A549 (cell line): ENCODE measurements around the gene KCTD15. TPM values are rescaled to one million over a fixed set of nuclear protein-coding genes. Genes with fewer than 3 reads are reported as not detected.

ENCODE experiments used
- ATAC-seq, 2 experiments: fragments of 200-7000 bp in 1 of 2; fragments of >200 bp in 1 of 2; cut with Nextera tagmentation in 1 of 2; cut with Tn5 transposase in 1 of 2; 3 replicates each; pipeline versions ENCODE4 v1.8.0 to v1.9.1; 2018 to 2020; ENCODE audit warnings: mild to moderate bottlenecking in 1 of 2, moderate library complexity in 1 of 2
- CTCF ChIA-PET: fragments of 300-600 bp; sonication (Branson Sonifier 250); formaldehyde crosslinking; extraction: SDS; loops from one replicate; lab custom pipeline; 2021; ENCODE audit warnings: antibody characterized with exemption, inconsistent platforms; lab: Yijun Ruan, JAX
- POLR2A ChIA-PET: fragments of 350-600 bp; formaldehyde crosslinking; extraction: SDS; loops from one replicate; lab custom pipeline; 2021; ENCODE audit warnings: antibody characterized with exemption, inconsistent platforms; lab: Yijun Ruan, JAX
- DNase-seq, 2 experiments: peaks; one replicate each; pipeline versions ENCODE4 v3.0.0 to v3.0.0-alpha.2; 2011 to 2016; ENCODE audit warnings: low read depth in 1 of 2, low spot score in 1 of 2
- FAIRE-seq: peaks from 2 replicates; lab custom pipeline; 2011; peaks lifted over from hg19 to GRCh38; lab: Jason Lieb, UNC
- H3K27ac ChIP-seq, 2 experiments: fragments of >200 bp; sonication (Bioruptor Twin); formaldehyde crosslinking; 3 replicates each; pipeline ENCODE4 v1.5.1; 2016 to 2017
- H3K4me1 ChIP-seq: fragments of >200 bp; sonication (Bioruptor Twin); formaldehyde crosslinking; 3 replicates; pipeline ENCODE4 v1.6.1; 2016
- H3K4me2 ChIP-seq: fragments of >200 bp; sonication (Bioruptor Twin); formaldehyde crosslinking; 3 replicates; pipeline ENCODE4 v1.6.1; 2016
- H3K4me3 ChIP-seq: fragments of >200 bp; sonication (Bioruptor Twin); formaldehyde crosslinking; 3 replicates; pipeline ENCODE4 v1.5.1; 2016
- H3K9me3 ChIP-seq: fragments of >200 bp; sonication (Bioruptor Twin); formaldehyde crosslinking; 3 replicates; pipeline ENCODE4 v1.6.1; 2016
- BHLHE40 ChIP-seq: IDR thresholded peaks from 2 replicates; pipeline ENCODE4 v1.6.1; 2012; ENCODE audit warnings: low read depth, low read length, inconsistent platforms
- CEBPB ChIP-seq, 2 experiments: fragments of >200 bp in 1 of 2; sonication (Bioruptor Twin) in 1 of 2; formaldehyde crosslinking in 1 of 2; IDR thresholded peaks; 2 replicates each; pipeline ENCODE4 v1.6.1; 2012 to 2016
- CTCF ChIP-seq: fragments of >200 bp; sonication (Bioruptor Twin); formaldehyde crosslinking; IDR thresholded peaks from 3 replicates; pipeline ENCODE4 v1.5.1; 2016
- E2F6 ChIP-seq: IDR thresholded peaks from 2 replicates; pipeline ENCODE4 v1.6.1; 2012; ENCODE audit warnings: low read depth, borderline replicate concordance
- EHF ChIP-seq: fragments of 250-450 bp; sonication (Bioruptor Pico); IDR thresholded peaks from 2 replicates; pipeline ENCODE4 v1.5.0; 2020; ENCODE audit warnings: mild to moderate bottlenecking
- EP300 ChIP-seq, 2 experiments: fragments of >200 bp; sonication (Bioruptor Twin); formaldehyde crosslinking; IDR thresholded peaks; 2 replicates in 1 of 2; 3 replicates in 1 of 2; pipeline ENCODE4 v1.6.1; 2016 to 2017
- FOXS1 ChIP-seq: fragments of 250-450 bp; sonication (Bioruptor Pico); IDR thresholded peaks from 2 replicates; pipeline ENCODE4 v1.5.0; 2020; ENCODE audit warnings: mild to moderate bottlenecking, moderate library complexity
- GATA3 ChIP-seq: IDR thresholded peaks from 2 replicates; pipeline ENCODE4 v1.6.1; 2012; ENCODE audit warnings: borderline replicate concordance
- HMGXB4 ChIP-seq: fragments of 250-450 bp; sonication (Bioruptor Pico); IDR thresholded peaks from 2 replicates; pipeline ENCODE4 v1.5.0; 2021; ENCODE audit warnings: mild to moderate bottlenecking, moderate library complexity, borderline replicate concordance
- JUN ChIP-seq, 2 experiments: fragments of >200 bp; sonication (Bioruptor Twin); formaldehyde crosslinking; IDR thresholded peaks; 2 replicates in 1 of 2; 3 replicates in 1 of 2; pipeline ENCODE4 v1.6.1; 2016 to 2017
- MAZ ChIP-seq: fragments of 150-350 bp; IDR thresholded peaks from 2 replicates; pipeline ENCODE4 v1.6.1; 2014; ENCODE audit warnings: antibody characterized with exemption, low read depth, low read length, borderline replicate concordance
- MYC ChIP-seq: IDR thresholded peaks from 2 replicates; pipeline ENCODE4 v1.6.1; 2012; ENCODE audit warnings: mild to moderate bottlenecking, inconsistent platforms, low read length, improper control_type of control experiment, borderline replicate concordance
- NPAS2 ChIP-seq: fragments of 250-450 bp; sonication (Bioruptor Pico); IDR thresholded peaks from 2 replicates; pipeline ENCODE4 v1.8.0; 2022; ENCODE audit warnings: mild to moderate bottlenecking, moderate library complexity, borderline replicate concordance
- NR3C1 ChIP-seq: fragments of >200 bp; sonication (Bioruptor Twin); formaldehyde crosslinking; IDR thresholded peaks from 3 replicates; pipeline ENCODE4 v1.6.1; 2017
- PBX3 ChIP-seq: IDR thresholded peaks from 2 replicates; pipeline ENCODE4 v1.6.1; 2012
- POLR2AphosphoS2 ChIP-seq: conservative IDR thresholded peaks from 2 replicates; pipeline ENCODE4 v1.6.1; 2012; ENCODE audit warnings: low read length, improper control_type of control experiment, inconsistent platforms
- RAD21 ChIP-seq, 2 experiments: fragments of >200 bp in 1 of 2; sonication (Bioruptor Twin) in 1 of 2; formaldehyde crosslinking in 1 of 2; IDR thresholded peaks in 1 of 2; conservative IDR thresholded peaks in 1 of 2; 2 replicates in 1 of 2; 3 replicates in 1 of 2; pipeline ENCODE4 v1.6.1; 2012 to 2018; ENCODE audit warnings: inconsistent platforms in 1 of 2
- RARB ChIP-seq: fragments of 250-450 bp; sonication (Bioruptor Pico); IDR thresholded peaks from 2 replicates; pipeline ENCODE4 v1.8.0; 2021; ENCODE audit warnings: mild to moderate bottlenecking, moderate library complexity
- RFX5 ChIP-seq: fragments of 450-650 bp; IDR thresholded peaks from 2 replicates; pipeline ENCODE4 v1.7.1; 2014; ENCODE audit warnings: antibody characterized with exemption, mild to moderate bottlenecking, moderate library complexity
- SMC3 ChIP-seq: fragments of >200 bp; sonication (Bioruptor Twin); formaldehyde crosslinking; IDR thresholded peaks from 3 replicates; pipeline ENCODE4 v1.6.1; 2018; ENCODE audit warnings: inconsistent platforms
- SREBF2 ChIP-seq: fragments of 450-650 bp; IDR thresholded peaks from 2 replicates; pipeline ENCODE4 v1.6.1; 2014; ENCODE audit warnings: mild to moderate bottlenecking, moderate library complexity
- TFCP2L1 ChIP-seq: fragments of 250-450 bp; sonication (Bioruptor Pico); IDR thresholded peaks from 2 replicates; pipeline ENCODE4 v1.5.0; 2021; ENCODE audit warnings: mild to moderate bottlenecking
- TP53 ChIP-seq: fragments of 250-450 bp; sonication (Bioruptor Pico); IDR thresholded peaks from 2 replicates; pipeline ENCODE4 v1.5.0; 2021; ENCODE audit warnings: mild to moderate bottlenecking, moderate library complexity
- ZFP36 ChIP-seq: fragments of 450-650 bp; IDR thresholded peaks from 2 replicates; pipeline ENCODE4 v1.6.1; 2014; ENCODE audit warnings: borderline replicate concordance; ENCODE audit not compliant: partially characterized antibody
- WGBS: methylation state at CpG from one replicate; pipeline ENCODE4 v1.1.6; 2017; ENCODE audit errors: missing lambda C conversion rate; 5-methylcytosine and 5-hydroxymethylcytosine counted together
- polyA plus RNA-seq, 4 experiments: library from polyadenylated mRNA; depleted of rRNA in 3 of 4; stranded (reverse); fragments of >200 nt; fragmentation: RNase III in 1 of 4; extraction: RNeasy Plus Mini Kit Qiagen cat#74134 plus additional on column Dnase treatment in 1 of 4; gene quantifications; 2 replicates in 3 of 4; 3 replicates in 1 of 4; pipeline ENCODE4 v1.2.3, GENCODE V29; 2011 to 2017
- TF ChIP-seq, protein P1 (sequence below): fragments of 200-600 bp; sonication (generic); IDR thresholded peaks from 2 replicates; pipeline ENCODE4 v1.6.1; 2016; ENCODE audit warnings: antibody characterized with exemption, mild to moderate bottlenecking, moderate library complexity
- TF ChIP-seq, protein P2 (sequence below): fragments of >200 bp; sonication (Bioruptor Twin); formaldehyde crosslinking; IDR thresholded peaks from 3 replicates; pipeline ENCODE4 v1.6.1; 2016
- TF ChIP-seq, protein P3 (sequence below): fragments of >200 bp; sonication (Bioruptor Twin); formaldehyde crosslinking; IDR thresholded peaks from 2 replicates; pipeline ENCODE4 v1.6.1; 2016

Gene KCTD15
- polyA plus RNA-seq, 2 of the 4 experiments (the other 2 are of a cell fraction), result 54.0 to 56.5 TPM

DNA sequence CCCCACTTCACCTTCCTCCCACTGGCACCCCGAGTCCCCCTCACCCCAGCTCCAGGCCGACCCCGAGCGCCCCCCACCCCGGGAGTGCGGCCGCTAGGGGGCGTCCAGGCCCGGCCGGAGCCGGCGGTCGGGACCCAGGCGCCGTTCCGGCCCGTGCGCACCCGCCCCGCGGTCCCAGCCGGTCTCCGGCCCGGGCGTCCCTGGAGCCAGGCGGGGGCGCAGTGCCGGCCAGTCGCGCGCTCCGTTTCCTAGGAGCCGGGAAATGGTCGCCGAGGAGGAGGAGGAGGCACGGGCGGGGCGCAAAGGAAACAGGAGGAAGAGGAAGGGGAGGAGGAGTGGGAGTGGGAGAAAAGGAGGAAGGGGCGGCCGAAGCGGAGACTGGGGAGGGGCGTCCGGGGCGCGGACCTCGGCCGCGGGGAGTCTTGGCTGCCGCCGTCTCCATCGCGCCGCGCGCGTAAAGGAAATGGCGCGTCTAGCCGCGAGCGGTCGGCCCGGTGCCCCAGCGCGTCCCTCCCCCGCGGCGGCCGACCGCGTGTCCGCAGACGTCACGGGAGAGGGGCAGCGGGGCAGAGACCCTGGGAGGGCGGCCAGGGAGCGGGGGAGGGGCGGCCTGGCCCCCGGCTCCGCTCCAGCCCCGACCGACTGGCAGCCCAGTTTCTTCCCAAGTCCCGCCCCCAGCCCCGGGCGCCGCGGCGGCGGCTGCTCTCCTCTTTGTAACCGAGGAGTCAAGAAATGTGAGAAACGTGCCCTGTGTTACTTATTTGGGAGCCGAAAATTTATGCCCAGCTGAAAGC is 1.1 kb upstream of the KCTD15 start:
- Histone ChIP-seq H3K9me3 (no peaks in the 10 kb centered on the region), H3K4me1 (peaks cover 28% of the 10 kb centered on the region), H3K4me2 (peak overlapping the region; percentile 87), H3K4me3 (peak overlapping the region; percentile 88), H3K27ac (peak overlapping the region; percentile 96 to 97)
- peak; percentile 94 to 96 for DNase-seq
- WGBS, result 2% methylated on average over 71 of the region's 92 CpGs
- peak; percentile 70 to 80 for ATAC-seq
- ChIA-PET POLR2A (interaction anchor here (0.6 to 2.7 kb wide), 17 partner anchors 9 to 618 kb away, joined by 3 to 14 read pairs (median 6); partner anchors contain the start of genes LSM14A and PEPD), CTCF (interaction anchor here (0.6 to 10.0 kb wide), 114 partner anchors 8 to 917 kb away, joined by 3 to 313 read pairs (median 4); no protein-coding TSS in a partner anchor)
- no peak for FAIRE-seq
- TF ChIP-seq, protein P1, sequence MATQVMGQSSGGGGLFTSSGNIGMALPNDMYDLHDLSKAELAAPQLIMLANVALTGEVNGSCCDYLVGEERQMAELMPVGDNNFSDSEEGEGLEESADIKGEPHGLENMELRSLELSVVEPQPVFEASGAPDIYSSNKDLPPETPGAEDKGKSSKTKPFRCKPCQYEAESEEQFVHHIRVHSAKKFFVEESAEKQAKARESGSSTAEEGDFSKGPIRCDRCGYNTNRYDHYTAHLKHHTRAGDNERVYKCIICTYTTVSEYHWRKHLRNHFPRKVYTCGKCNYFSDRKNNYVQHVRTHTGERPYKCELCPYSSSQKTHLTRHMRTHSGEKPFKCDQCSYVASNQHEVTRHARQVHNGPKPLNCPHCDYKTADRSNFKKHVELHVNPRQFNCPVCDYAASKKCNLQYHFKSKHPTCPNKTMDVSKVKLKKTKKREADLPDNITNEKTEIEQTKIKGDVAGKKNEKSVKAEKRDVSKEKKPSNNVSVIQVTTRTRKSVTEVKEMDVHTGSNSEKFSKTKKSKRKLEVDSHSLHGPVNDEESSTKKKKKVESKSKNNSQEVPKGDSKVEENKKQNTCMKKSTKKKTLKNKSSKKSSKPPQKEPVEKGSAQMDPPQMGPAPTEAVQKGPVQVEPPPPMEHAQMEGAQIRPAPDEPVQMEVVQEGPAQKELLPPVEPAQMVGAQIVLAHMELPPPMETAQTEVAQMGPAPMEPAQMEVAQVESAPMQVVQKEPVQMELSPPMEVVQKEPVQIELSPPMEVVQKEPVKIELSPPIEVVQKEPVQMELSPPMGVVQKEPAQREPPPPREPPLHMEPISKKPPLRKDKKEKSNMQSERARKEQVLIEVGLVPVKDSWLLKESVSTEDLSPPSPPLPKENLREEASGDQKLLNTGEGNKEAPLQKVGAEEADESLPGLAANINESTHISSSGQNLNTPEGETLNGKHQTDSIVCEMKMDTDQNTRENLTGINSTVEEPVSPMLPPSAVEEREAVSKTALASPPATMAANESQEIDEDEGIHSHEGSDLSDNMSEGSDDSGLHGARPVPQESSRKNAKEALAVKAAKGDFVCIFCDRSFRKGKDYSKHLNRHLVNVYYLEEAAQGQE, result no peak
- TF ChIP-seq NPAS2 (no peak), CTCF (peak; percentile 100), HMGXB4 (peak; percentile 87), FOXS1 (0 out of 2 replicates have a peak, but pooled peaks have one; percentile 23), MAZ (peak; percentile 80; the same call in 1 of the 2 replicates), JUN (IDR thresholded peaks at IDR 0.05) (peak; percentile 95 to 97), SREBF2 (no peak), RFX5 (0 out of 2 replicates have a peak, but pooled peaks have one; percentile 20), TFCP2L1 (CRISPR knock-in tag) (0 out of 2 replicates have a peak, but pooled peaks have one; percentile 65), RAD21 (conservative IDR thresholded peaks at IDR 0.05 in 1 of 2, IDR thresholded peaks at IDR 0.05 in 1 of 2) (peak; percentile 42 to 87; a peak in 4 of 5 replicates), NR3C1 (no peak), SMC3 (peak; percentile 95), RARB (CRISPR knock-in tag) (peak; percentile 50; the same call in 1 of the 2 replicates), BHLHE40 (peak; percentile 82), EHF (CRISPR knock-in tag) (peak; percentile 36; the same call in 1 of the 2 replicates), PBX3 (0 out of 2 replicates have a peak, but pooled peaks have one; percentile 47), EP300 (IDR thresholded peaks at IDR 0.05) (peak; percentile 34 to 73; a peak in 1 of 5 replicates), ZFP36 (no peak), E2F6 (peak; percentile 54), MYC (peak; percentile 89), CEBPB (IDR thresholded peaks at IDR 0.05) (0 out of 4 replicates have a peak, but pooled peaks of 1 of the 2 experiments have one; percentile 16), GATA3 (peak; percentile 63), POLR2AphosphoS2 (no peak), TP53 (CRISPR knock-in tag) (peak; percentile 94)
- TF ChIP-seq, protein P2, sequence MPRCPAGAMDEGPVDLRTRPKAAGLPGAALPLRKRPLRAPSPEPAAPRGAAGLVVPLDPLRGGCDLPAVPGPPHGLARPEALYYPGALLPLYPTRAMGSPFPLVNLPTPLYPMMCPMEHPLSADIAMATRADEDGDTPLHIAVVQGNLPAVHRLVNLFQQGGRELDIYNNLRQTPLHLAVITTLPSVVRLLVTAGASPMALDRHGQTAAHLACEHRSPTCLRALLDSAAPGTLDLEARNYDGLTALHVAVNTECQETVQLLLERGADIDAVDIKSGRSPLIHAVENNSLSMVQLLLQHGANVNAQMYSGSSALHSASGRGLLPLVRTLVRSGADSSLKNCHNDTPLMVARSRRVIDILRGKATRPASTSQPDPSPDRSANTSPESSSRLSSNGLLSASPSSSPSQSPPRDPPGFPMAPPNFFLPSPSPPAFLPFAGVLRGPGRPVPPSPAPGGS, result peak; percentile 90; the same call in 2 of the 3 replicates
- TF ChIP-seq, protein P3, sequence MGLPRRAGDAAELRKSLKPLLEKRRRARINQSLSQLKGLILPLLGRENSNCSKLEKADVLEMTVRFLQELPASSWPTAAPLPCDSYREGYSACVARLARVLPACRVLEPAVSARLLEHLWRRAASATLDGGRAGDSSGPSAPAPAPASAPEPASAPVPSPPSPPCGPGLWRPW, result no peak
